Erythroblast (primary cell): ENCODE data around the gene DOK5.

Source experiments
- DNase-seq, 2 experiments: peaks; one replicate each; lab custom pipeline; 2025; lab: John Stamatoyannopoulos, UW
- GATA1 ChIP-seq: IDR thresholded peaks from 2 replicates; pipeline ENCODE4 v1.6.1; 2011; ENCODE audit warnings: low read depth, mild to moderate bottlenecking, control low read depth, low read length, moderate library complexity
- POLR2A ChIP-seq: IDR thresholded peaks from 2 replicates; pipeline ENCODE4 v1.6.1; 2011; ENCODE audit warnings: mild to moderate bottlenecking, low read length

Gene DOK5

DNA sequence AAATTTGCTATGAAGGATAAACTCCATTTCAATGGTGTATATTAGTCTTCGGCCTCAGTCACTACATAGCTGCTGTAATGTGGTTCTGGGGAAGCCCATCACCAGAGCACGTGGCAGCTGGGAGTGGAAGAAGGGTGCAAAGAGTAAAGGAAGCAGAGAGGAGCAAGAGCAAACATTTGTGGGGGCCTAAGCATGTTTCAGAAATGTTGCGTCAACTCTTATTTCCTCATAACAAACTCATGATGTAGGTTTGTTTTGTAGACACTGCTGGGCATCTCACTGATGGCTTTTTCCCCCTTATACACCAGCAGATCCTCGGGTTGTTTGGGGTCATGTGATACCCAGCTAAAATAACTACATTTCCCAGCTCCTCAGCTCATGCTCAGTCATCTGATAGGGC lies 37.3 kb downstream of the DOK5 start:
- no peak for DNase-seq

DNA sequence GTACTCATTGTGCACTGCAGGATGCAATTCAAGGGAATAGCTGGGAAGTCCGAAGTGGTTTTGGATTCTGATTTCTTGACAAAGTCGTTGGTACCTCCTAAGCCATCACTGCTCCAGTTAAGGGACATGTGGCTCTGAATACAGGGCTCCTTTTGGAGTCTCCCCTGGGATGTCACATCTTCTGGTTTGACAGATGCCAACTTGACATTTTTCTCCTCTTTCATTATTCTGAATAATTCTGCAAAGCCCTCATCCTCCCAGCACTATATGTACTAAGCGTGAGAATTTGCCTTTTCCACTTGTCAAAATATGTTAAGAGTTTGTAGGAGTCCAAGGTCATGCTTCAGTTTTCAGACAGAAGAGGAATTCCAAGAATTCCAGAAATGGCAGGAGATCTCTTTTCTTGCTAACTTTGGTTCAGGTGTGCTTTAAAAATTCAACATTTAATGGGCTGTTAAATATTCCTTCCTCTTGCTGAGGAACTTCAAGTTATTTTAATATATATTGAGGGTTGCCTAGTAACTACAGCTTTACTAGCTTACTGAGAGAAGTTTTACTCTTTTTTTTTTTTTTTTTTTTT lies 38.7 kb downstream of the DOK5 start:
- no peak for DNase-seq
- TF ChIP-seq GATA1, result no peak
- no peak for TF ChIP-seq POLR2A

More for the DNA sequence above, 37.3 kb downstream of the DOK5 start:
- TF ChIP-seq GATA1 (no peak), POLR2A (no peak)

DNA sequence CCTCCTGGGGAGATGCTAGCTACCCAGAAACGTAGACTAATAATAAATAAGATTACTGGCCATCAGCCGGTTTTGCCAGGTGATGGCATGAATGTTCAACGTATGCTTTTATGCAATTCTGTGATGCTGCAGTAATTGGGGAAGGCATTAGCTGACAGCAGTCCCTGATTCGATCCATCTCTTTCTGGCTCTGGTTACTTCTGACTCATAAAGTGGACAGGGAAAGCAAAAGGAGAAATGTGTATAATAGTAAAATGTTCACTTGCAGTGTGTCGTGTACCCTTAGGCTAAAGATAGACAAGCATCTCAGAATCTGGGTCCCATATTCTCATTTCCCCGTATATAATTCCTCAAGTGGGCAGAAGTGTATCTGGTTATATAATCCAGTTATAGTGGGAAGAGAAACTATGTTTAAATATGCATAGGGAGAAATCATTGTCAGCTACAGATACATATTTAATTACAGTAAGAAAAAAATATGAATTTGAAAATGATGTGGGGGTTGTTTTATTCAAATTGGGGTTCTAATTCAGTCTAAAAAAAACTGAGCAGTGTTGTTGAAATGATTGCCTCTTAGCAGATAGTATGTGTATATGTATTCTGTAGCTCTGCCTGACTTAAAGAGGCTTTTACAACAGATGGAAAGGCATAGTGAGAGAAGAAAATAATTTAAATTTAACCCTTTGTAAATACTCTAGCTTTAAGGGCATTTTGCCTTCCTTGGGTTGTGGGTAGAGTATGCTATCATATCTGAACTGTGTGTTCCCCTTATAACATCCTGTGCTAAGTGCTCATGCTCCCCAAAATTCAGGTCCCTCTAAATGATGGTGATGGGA lies 40.6 kb downstream of the DOK5 start:
- TF ChIP-seq GATA1, result no peak
- no peak for TF ChIP-seq POLR2A
- no peak for DNase-seq

DNA sequence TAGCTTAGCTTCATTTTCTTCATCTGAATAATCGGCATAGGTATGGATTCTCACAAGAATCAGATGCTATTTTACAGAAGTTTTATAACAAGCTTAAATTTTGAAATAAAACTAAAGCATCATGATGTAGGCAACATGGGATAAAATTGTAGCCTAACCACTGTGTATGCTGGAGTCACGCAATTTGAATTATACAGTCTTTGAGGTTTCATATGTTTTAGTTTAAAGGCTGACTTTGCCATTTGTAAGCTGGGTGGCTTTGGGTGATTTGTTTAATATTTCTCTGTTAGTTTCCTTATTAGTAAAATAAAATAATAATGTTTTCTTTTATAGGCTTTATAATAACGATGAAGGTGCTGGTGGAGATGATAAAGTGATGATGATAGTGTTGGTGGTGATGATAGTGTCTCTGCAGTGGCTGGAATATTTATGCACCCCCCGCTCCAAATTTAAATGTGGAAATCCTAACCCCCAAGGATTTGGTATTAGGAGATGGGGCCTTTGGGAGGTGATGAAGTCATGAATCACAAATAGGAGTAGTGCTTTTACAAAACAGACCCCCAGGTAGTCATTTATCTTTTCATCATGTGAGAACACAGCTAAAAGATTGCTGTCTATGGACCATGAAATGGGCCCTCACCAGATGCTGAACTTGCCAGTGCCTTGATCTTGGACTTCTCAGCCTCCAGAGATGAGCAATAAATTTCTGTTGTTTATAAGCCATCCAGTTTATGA lies 42.0 kb downstream of the DOK5 start:
- TF ChIP-seq POLR2A, result no peak
- no peak for TF ChIP-seq GATA1
- no peak for DNase-seq

DNA sequence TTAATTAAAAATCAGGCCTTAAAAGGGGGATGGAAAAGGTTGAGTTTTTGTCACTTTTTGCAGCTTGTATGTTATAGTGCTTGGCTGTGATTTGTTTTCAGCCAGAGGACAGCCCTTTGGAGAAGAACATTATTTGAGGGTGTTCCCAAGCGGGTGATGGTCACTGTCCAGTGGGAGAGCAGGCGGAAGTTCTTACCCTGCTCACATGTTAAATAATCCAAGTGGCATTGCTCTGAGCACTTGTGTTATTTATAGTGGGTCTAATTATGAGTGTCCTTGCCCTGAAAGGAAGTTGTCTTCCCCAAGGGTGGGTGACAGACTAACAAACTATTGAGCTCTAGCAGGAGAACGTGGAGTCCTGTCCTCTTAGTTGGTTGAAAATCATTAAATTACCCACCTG lies 49.5 kb downstream of the DOK5 start:
- TF ChIP-seq GATA1, result no peak
- no peak for TF ChIP-seq POLR2A
- no peak for DNase-seq

DNA sequence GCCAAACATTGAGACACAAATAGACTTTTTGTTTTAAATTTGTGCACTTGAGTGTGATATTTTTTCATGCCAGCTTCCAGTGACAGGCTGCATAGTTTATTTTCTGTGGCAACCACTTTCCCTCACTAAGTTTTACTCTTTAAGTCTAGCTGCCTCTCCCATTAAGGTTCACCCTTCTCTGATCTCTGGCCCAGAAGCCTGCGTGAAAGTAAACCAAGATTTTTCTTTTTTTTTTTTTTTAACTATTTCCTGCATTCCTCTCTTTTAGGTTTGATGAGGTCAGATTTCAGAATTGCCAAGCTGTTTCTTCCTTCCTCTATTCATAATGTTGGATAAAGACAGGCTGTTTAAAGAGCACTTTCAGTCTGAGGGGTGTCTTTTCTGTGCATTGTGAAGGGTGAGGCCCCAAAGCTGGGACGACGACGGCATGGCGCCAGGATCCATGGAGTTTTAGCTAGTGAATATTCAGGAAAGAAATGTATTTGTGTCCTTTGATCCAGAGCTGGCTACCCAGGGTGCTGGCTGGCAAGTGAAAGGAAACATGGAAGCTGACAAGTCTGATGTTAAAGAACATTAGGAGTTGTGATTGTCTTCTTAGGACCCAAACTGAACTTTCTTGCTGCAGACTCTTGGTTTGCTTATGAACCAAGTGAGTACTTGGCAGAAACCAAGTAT lies 50.7 kb downstream of the DOK5 start:
- TF ChIP-seq GATA1 (no peak), POLR2A (no peak)
- no peak for DNase-seq

DNA sequence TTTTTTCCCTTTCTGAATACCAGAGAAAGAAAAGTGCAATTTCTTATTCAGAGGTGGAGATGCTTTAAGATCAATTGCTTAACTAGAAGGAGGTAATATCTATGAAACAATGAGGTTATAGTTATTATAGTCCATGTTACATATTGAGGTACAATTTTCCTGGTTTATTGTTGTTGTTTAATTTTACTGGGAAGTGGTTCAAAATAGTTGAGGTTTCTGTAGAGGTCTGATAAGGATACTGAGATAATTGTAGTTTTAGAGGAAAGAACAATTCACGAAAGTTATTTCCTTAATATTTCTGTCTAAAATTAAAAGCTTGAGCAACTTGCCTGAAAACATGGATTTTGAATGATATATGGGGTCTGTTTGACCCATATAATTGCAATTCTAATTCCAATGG lies 51.4 kb downstream of the DOK5 start:
- DNase-seq, result no peak
- TF ChIP-seq POLR2A (no peak), GATA1 (no peak)

DNA sequence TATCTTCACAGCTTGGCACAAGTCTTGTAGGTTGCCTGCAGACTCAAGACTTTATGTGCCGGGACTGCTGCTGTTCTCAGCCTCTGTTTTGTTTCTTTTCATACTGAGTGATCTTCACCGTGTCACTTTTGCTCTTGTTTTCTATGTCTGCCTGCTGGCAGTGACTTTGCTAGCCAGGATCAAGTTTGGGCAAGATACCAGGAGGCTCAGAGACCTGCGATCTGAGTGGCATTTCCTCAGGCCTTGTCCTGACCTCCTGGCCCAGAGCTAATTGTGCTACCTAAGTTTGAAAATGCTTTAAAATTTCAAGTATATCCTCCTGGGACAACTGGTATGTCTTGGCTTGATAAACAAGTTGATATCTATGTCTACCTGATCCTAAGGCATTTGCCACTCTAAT lies 57.2 kb downstream of the DOK5 start:
- no peak for TF ChIP-seq POLR2A
- TF ChIP-seq GATA1, result no peak
- DNase-seq, result no peak

DNA sequence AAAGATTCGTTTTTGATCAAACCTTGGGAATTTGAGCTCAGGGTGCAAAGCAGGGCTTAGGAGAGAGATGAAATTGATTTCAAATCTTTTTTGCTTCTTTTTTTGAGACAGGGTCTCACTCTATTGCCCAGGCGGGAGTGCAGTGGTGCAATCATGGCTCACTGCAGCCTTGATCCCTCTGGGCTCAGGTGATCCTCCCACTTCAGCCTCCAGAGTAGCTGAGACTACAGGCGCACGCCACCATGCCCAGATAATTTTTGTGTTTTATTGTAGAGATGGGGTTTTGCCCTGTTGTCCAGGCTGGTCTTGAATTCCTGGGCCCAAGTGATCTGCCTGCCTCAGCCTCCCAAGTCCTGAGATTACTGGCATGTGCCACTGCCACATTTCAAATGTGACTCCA lies 58.7 kb downstream of the DOK5 start:
- TF ChIP-seq GATA1 (no peak), POLR2A (no peak)
- no peak for DNase-seq

DNA sequence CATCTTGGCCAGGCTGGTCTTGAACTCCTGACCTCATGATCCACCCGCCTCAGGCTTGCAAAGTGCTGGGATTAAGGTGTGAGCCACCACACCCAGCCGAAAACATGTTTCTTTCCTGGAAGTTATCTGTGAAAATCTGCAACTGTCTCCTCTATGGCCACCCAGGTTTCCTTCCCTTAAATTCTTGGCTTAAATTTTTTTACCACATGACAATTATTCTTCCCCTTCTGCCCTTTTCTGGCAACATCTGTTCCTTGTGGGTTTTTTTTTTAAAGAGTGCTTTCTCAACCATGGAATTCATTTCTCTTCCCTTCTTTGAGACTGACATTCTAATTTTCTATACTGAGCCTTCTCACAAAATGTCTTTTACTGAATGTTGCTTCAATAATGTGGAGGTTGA lies 59.6 kb downstream of the DOK5 start:
- no peak for DNase-seq

DNA sequence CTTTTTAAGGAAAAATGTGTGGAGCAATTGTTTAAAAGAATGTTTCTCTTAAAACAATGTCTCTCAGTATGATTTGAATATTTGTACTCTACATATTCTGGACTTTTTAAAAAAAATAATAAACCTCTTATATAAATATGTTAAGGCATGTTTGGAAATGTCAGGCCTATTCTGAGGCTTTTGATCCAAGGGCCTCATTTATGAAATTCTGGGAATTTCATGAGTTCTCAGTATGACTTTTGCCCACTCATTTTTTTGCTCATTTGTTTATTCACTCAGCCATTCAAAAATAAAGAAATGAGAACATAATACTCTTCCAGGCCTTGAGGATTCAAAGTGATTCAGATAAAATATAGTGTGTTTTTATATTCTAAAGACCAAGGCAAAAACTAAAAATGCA lies 60.4 kb downstream of the DOK5 start:
- TF ChIP-seq GATA1 (no peak), POLR2A (no peak)
- DNase-seq, result no peak

More for the DNA sequence above, 59.6 kb downstream of the DOK5 start:
- TF ChIP-seq GATA1, result no peak
- no peak for TF ChIP-seq POLR2A

DNA sequence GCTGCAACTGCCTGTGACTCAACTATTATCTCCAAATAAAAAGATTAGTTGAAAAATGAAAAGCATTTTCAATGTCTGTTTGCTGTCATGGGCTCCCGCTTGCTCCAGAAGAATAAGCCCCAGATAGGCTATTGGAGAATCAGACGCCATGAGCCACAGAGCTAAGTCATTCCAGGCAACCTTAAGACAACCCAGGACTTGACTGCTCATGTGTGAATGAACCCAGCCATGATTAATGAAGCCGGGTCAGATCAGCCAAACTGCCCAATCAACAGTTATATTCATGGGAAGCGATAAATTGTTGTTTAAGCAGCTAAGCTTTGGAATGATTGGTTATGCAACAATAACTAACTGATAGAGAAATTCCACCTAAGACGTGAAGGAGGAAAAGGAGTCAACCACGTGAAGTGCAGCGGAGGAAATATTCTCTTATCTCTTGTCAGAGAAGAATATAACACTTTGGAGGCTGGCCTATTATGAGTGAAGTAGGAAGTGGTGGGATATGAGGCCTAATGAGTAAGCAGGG lies 64.2 kb downstream of the DOK5 start:
- TF ChIP-seq GATA1 (no peak), POLR2A (no peak)
- DNase-seq, result no peak

DNA sequence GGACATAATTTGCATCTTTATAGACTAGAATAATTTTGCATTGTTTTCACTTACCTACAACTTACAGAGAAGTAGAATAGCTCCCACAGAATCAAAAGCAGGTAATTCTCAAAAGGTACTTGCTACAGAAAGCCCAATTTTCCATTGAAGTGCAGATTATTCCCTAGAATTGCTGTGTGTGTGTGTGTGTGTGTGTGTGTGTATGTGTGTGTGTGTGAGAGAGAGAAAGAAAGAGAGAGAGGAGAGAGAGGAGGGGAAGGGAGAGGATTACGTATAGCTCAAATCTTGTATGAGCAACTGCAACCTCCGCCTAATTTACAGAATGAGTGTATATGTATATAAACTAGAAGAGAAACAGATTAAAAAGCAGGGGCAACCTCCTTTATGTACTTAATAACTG lies 68.0 kb downstream of the DOK5 start:
- no peak for TF ChIP-seq GATA1
- no peak for TF ChIP-seq POLR2A
- no peak for DNase-seq
